Natural killer cell (primary cell): ENCODE data around the gene SEMA3A. TPM values are rescaled to one million over a fixed set of nuclear protein-coding genes. Genes with fewer than 3 reads are reported as not detected.

Experiments used
- ATAC-seq, 3 donors: fragments of 150-1000 bp in 2 of 3; fragments of 200-7000 bp in 1 of 3; cut with Tn5 transposase; 1 replicate in 1 of 3; 2 replicates in 2 of 3; pipeline ENCODE4 v1.10.0; 2021; ENCODE audit warnings: mild to moderate bottlenecking in 2 of 3, moderate library complexity in 2 of 3
- DNase-seq, 2 donors: peaks; one replicate each; pipeline versions ENCODE4 v3.0.0 to v3.0.0-alpha.2; 2013 to 2021; ENCODE audit warnings: mixed read lengths in 1 of 2
- H3K27ac ChIP-seq: one replicate; pipeline ENCODE4 v1.5.1; 2013; ENCODE audit warnings: mild to moderate bottlenecking, low read length
- H3K27me3 ChIP-seq: one replicate; pipeline ENCODE4 v1.6.1; 2013; ENCODE audit warnings: low read length; ENCODE audit not compliant: control insufficient read depth, insufficient read depth
- H3K36me3 ChIP-seq: one replicate; pipeline ENCODE4 v1.6.1; 2013; ENCODE audit warnings: low read length; ENCODE audit not compliant: control insufficient read depth, insufficient read depth
- H3K4me1 ChIP-seq: one replicate; pipeline ENCODE4 v1.6.1; 2013; ENCODE audit warnings: low read length; ENCODE audit not compliant: control insufficient read depth, insufficient read depth
- H3K4me3 ChIP-seq: one replicate; pipeline ENCODE4 v1.5.1; 2013; ENCODE audit warnings: low read length
- H3K9me3 ChIP-seq: one replicate; pipeline ENCODE4 v1.6.1; 2013; ENCODE audit warnings: low read length; ENCODE audit not compliant: control insufficient read depth, insufficient read depth
- H3K27ac Mint-ChIP-seq, 2 donors: one replicate each; pipeline ENCODE4 v1.8.0; 2022; ENCODE audit warnings: mild to moderate bottlenecking in 2 of 2, mixed read lengths in 2 of 2, moderate library complexity in 1 of 2
- H3K27me3 Mint-ChIP-seq, 2 donors: one replicate each; pipeline ENCODE4 v1.8.0; 2022; ENCODE audit warnings: low read depth in 2 of 2, mixed read lengths in 2 of 2
- H3K36me3 Mint-ChIP-seq: one replicate; pipeline ENCODE4 v1.8.0; 2022; ENCODE audit warnings: mixed read lengths
- H3K4me1 Mint-ChIP-seq, 2 donors: one replicate each; pipeline ENCODE4 v1.8.0; 2022; ENCODE audit warnings: mixed read lengths in 2 of 2
- H3K4me3 Mint-ChIP-seq: one replicate; pipeline ENCODE4 v1.8.0; 2022; ENCODE audit warnings: mild to moderate bottlenecking, moderate library complexity, mixed read lengths
- H3K9me3 Mint-ChIP-seq, 2 donors: one replicate each; pipeline ENCODE4 v1.8.0; 2022; ENCODE audit warnings: mixed read lengths in 2 of 2
- CTCF ChIP-seq: fragments of 200-600 bp; IDR thresholded peaks from one replicate; pipeline ENCODE4 v1.8.0; 2022; ENCODE audit warnings: antibody characterized with exemption
- WGBS: methylation state at CpG from one replicate; pipeline ENCODE4 v1.1.7; 2013; ENCODE audit warnings: missing lambda C conversion rate; ENCODE audit not compliant: insufficient coverage; 5-methylcytosine and 5-hydroxymethylcytosine counted together
- intact Hi-C: fragments of 100-400 bp; cut with micrococcal nuclease; formaldehyde crosslinking; loops from one replicate; pipeline ENCODE4 v1.14.2; 2022
- total RNA-seq, 4 donors: library from RNA; stranded (reverse); fragments of 120-200 nt in 1 of 4; gene quantifications; one replicate each; pipeline versions ENCODE4 v1.2.3 to v1.2.4, GENCODE V29; 2013 to 2022

The SEMA3A gene
- total RNA-seq, 3 donors from 2014 or later (not counting 1 experiment from before 2014, with no cell fraction given), result 0.13 to 0.21 TPM; not detected in 1

- no peaks in the 10 kb centered on the region for H3K36me3 Mint-ChIP-seq
- H3K4me1 Mint-ChIP-seq, result peaks cover 0 to 8% of the 10 kb centered on the region in 2 donors
- Histone ChIP-seq H3K27me3 (no peaks in the 10 kb centered on the region), H3K9me3 (no peaks in the 10 kb centered on the region), H3K27ac (no peak overlapping the region), H3K4me3 (no peak overlapping the region), H3K36me3 (no peaks in the 10 kb centered on the region), H3K4me1 (no peaks in the 10 kb centered on the region)
- no peak overlapping the region for H3K27ac Mint-ChIP-seq
- H3K27me3 Mint-ChIP-seq, result no peaks in the 10 kb centered on the region
- WGBS, result no CpG with 5 or more reads among the region's 1 CpG
- H3K4me3 Mint-ChIP-seq, result no peak overlapping the region
- H3K9me3 Mint-ChIP-seq, result peaks cover 0 to 2% of the 10 kb centered on the region in 2 donors
- intact Hi-C loops, result no loop called here
- TF ChIP-seq CTCF, result no peak
- ATAC-seq (no peak), DNase-seq (no peak)
These were observed 134.6 kb downstream of the SEMA3A start for GRCh38 chr7:84060000-84060399.

- Histone ChIP-seq H3K9me3 (no peaks in the 10 kb centered on the region), H3K27ac (no peak overlapping the region), H3K4me1 (no peaks in the 10 kb centered on the region), H3K4me3 (no peak overlapping the region), H3K27me3 (no peaks in the 10 kb centered on the region), H3K36me3 (no peaks in the 10 kb centered on the region)
- Mint-ChIP-seq H3K27ac (no peak overlapping the region), H3K4me3 (no peak overlapping the region), H3K27me3 (no peaks in the 10 kb centered on the region), H3K9me3 (peaks cover 0 to 2% of the 10 kb centered on the region in 2 donors), H3K4me1 (peaks cover 0 to 8% of the 10 kb centered on the region in 2 donors), H3K36me3 (no peaks in the 10 kb centered on the region)
- DNase-seq, result no peak
- WGBS, result 79% methylated on average over 3 of the region's 6 CpGs
- no peak for ATAC-seq
- no peak for TF ChIP-seq CTCF
- intact Hi-C loops, result no loop called here
These were observed 136.1 kb downstream of the SEMA3A start for GRCh38 chr7:84058311-84059076.

GRCh38 chr7:84057576-84057975 lies 137.0 kb downstream of the SEMA3A start:
- intact Hi-C loops, result no loop called here
- ATAC-seq (no peak), DNase-seq (no peak)
- Mint-ChIP-seq H3K4me1 (peaks cover 0 to 8% of the 10 kb centered on the region in 2 donors), H3K27ac (no peak overlapping the region), H3K9me3 (peaks cover 0 to 2% of the 10 kb centered on the region in 2 donors), H3K27me3 (no peaks in the 10 kb centered on the region), H3K4me3 (no peak overlapping the region), H3K36me3 (no peaks in the 10 kb centered on the region)
- no peak for TF ChIP-seq CTCF
- H3K9me3 ChIP-seq, result no peaks in the 10 kb centered on the region
- H3K36me3 ChIP-seq, result no peaks in the 10 kb centered on the region
- H3K27me3 ChIP-seq, result no peaks in the 10 kb centered on the region
- H3K4me1 ChIP-seq, result no peaks in the 10 kb centered on the region
- WGBS, result 100% methylated on average over 1 of the region's 2 CpGs
- no peak overlapping the region for H3K27ac ChIP-seq
- H3K4me3 ChIP-seq, result no peak overlapping the region
